MCF 10A (cell line): ENCODE measurements around the gene DPP6. TPM values are rescaled to one million over a fixed set of nuclear protein-coding genes. Genes with fewer than 3 reads are reported as not detected.

Source experiments
- BruUV-seq: library from RNA; stranded (reverse); fragments of 400-500 nt; replicated peaks from 2 replicates; lab custom pipeline; 2021; lab: Mats Ljungman, UMichigan
- CTCF ChIA-PET: fragments of 300-600 bp; sonication (Branson Sonifier 250); formaldehyde crosslinking; extraction: SDS; loops from one replicate; lab custom pipeline; 2021; ENCODE audit warnings: antibody characterized with exemption, inconsistent platforms; lab: Yijun Ruan, JAX
- POLR2A ChIA-PET: fragments of 300-600, 350-650 bp; sonication (Branson Sonifier 250); formaldehyde crosslinking; extraction: SDS; loops from one replicate; lab custom pipeline; 2020; ENCODE audit warnings: antibody characterized with exemption, inconsistent platforms; lab: Yijun Ruan, JAX
- DNase-seq: peaks from one replicate; pipeline ENCODE4 v3.0.0-alpha.2; 2018; ENCODE audit not compliant: unreplicated experiment
- H3K27ac Mint-ChIP-seq: one replicate; pipeline ENCODE4 v1.8.0; 2022; ENCODE audit warnings: mild to moderate bottlenecking, low read depth, mixed read lengths; ENCODE audit not compliant: unreplicated experiment
- H3K27me3 Mint-ChIP-seq: one replicate; pipeline ENCODE4 v1.8.0; 2022; ENCODE audit warnings: mixed read lengths; ENCODE audit not compliant: insufficient read depth, unreplicated experiment
- H3K36me3 Mint-ChIP-seq: one replicate; pipeline ENCODE4 v1.8.0; 2022; ENCODE audit warnings: mild to moderate bottlenecking, moderate library complexity, mixed read lengths; ENCODE audit not compliant: insufficient read depth, unreplicated experiment
- H3K4me1 Mint-ChIP-seq: one replicate; pipeline ENCODE4 v1.8.0; 2022; ENCODE audit warnings: mixed read lengths; ENCODE audit not compliant: insufficient read depth, unreplicated experiment
- H3K4me3 Mint-ChIP-seq: one replicate; pipeline ENCODE4 v1.8.0; 2022; ENCODE audit warnings: mild to moderate bottlenecking, moderate library complexity, mixed read lengths; ENCODE audit not compliant: unreplicated experiment
- H3K9me3 Mint-ChIP-seq: one replicate; pipeline ENCODE4 v1.8.0; 2022; ENCODE audit warnings: mixed read lengths; ENCODE audit not compliant: unreplicated experiment
- CTCF ChIP-seq: fragments of 200-600 bp; IDR thresholded peaks from one replicate; pipeline ENCODE4 v1.8.0; 2022; ENCODE audit warnings: antibody characterized with exemption, mild to moderate bottlenecking; ENCODE audit not compliant: unreplicated experiment
- intact Hi-C: fragments of 100-400 bp; cut with micrococcal nuclease; formaldehyde crosslinking; loops from 2 replicates; pipeline ENCODE4 v1.14.1; 2022
- total RNA-seq: library from RNA; stranded (reverse); gene quantifications from 2 replicates; pipeline ENCODE4 v1.2.3, GENCODE V29; 2022

The DPP6 gene
- total RNA-seq, 1 experiment from 2014 or later, result not detected

- Mint-ChIP-seq H3K36me3 (no peaks in the 10 kb centered on the region), H3K4me1 (no peaks in the 10 kb centered on the region), H3K4me3 (no peak overlapping the region), H3K27me3 (no peaks in the 10 kb centered on the region), H3K27ac (no peak overlapping the region), H3K9me3 (peaks cover 36% of the 10 kb centered on the region)
- no peak for TF ChIP-seq CTCF
- no peak for DNase-seq
- no TSS peak for BruUV-seq
- ChIA-PET POLR2A (no interaction called here), CTCF (interaction anchor here (0.6 kb wide), 3 partner anchors 10 to 757 kb away, joined by 3 to 7 read pairs (median 3); no protein-coding TSS in a partner anchor)
- intact Hi-C loops, result no loop called here
These were observed 507.3 kb downstream of the DPP6 start for GRCh38 chr7:154559454-154559853.

DNA sequence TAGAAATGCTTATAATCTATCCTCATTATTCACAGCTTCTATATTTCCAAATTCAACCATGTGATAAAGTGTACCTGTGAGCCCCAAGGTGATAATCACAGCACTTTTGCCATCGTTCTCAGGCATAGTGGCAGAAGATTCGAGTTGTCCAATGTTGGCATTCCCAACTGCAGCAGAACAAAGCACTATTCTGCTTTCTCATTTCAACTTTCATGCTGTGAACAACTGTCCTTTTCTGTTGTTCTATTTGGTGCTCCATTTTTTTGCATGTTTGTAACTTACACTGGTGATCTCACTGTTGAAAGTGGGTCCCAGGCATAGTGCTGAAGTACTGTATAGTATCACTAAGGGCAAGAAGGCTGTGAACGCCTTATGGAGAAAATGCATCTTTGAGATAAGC is 512.5 kb downstream of the DPP6 start:
- Mint-ChIP-seq H3K36me3 (no peaks in the 10 kb centered on the region), H3K9me3 (peaks cover 30% of the 10 kb centered on the region), H3K4me3 (no peak overlapping the region), H3K27ac (no peak overlapping the region), H3K4me1 (no peaks in the 10 kb centered on the region), H3K27me3 (no peaks in the 10 kb centered on the region)
- POLR2A ChIA-PET, result no interaction called here
- CTCF ChIA-PET, result interaction anchor here (0.6 kb wide), 1 partner anchor 20 kb away, joined by 3 read pairs; no protein-coding TSS in a partner anchor
- no peak for TF ChIP-seq CTCF
- BruUV-seq, result no TSS peak
- no peak for DNase-seq
- intact Hi-C loops, result no loop called here

- Mint-ChIP-seq H3K27ac (no peak overlapping the region), H3K27me3 (no peaks in the 10 kb centered on the region), H3K4me3 (no peak overlapping the region), H3K36me3 (no peaks in the 10 kb centered on the region), H3K4me1 (no peaks in the 10 kb centered on the region), H3K9me3 (peaks cover 27% of the 10 kb centered on the region)
- no peak for DNase-seq
- intact Hi-C loops, result no loop called here
- BruUV-seq, result no TSS peak
- CTCF ChIA-PET, result interaction anchor here (0.7 to 1.2 kb wide), 5 partner anchors 10 to 177 kb away, joined by 3 to 4 read pairs (median 3); no protein-coding TSS in a partner anchor
- no peak for TF ChIP-seq CTCF
- POLR2A ChIA-PET, result no interaction called here
These were observed 514.7 kb downstream of the DPP6 start for GRCh38 chr7:154566877-154567276.

GRCh38 chr7:154568346-154568745 is 516.1 kb downstream of the DPP6 start:
- Mint-ChIP-seq H3K36me3 (no peaks in the 10 kb centered on the region), H3K4me3 (no peak overlapping the region), H3K27ac (no peak overlapping the region), H3K4me1 (no peaks in the 10 kb centered on the region), H3K9me3 (peaks cover 20% of the 10 kb centered on the region), H3K27me3 (no peaks in the 10 kb centered on the region)
- no TSS peak for BruUV-seq
- TF ChIP-seq CTCF, result no peak
- ChIA-PET CTCF (interaction anchor here (0.7 kb wide), 1 partner anchor 149 kb away, joined by 5 read pairs; no protein-coding TSS in a partner anchor), POLR2A (no interaction called here)
- intact Hi-C loops, result no loop called here
- DNase-seq, result no peak
